Neural progenitor cell (in vitro differentiated cells): ENCODE results near the gene NKAIN2.

Experiments
- CTCF ChIP-seq: fragments of 200-600 bp; sonication (generic); IDR thresholded peaks from 2 replicates; pipeline ENCODE4 v1.5.1; 2017; ENCODE audit warnings: antibody characterized with exemption, mild to moderate bottlenecking
- EZH2 ChIP-seq: fragments of 200-600 bp; sonication (generic); IDR thresholded peaks from 2 replicates; pipeline ENCODE4 v1.6.1; 2017; ENCODE audit warnings: antibody characterized with exemption, mild to moderate bottlenecking, moderate library complexity

DNA sequence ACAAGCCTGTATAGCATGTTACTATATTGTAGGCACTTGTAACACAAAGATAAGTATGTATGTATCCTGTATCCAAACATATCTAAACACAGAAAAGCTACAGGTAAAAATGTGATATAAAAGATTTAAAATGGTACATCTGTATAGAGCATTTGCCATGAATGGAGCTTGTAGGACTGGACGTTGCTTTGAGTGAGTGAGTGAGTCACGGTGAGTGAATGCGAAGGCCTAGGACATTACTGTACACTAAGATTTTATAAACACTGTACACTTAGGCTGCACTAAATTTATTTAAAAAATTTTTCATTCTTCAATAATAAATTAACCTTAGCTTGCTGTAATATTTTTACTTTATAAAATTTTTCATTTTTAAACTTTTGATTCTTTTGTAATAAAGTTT is 136.9 kb downstream of the NKAIN2 start:
- TF ChIP-seq CTCF (no peak), EZH2 (no peak)
